OCI-LY1 (cell line): ENCODE measurements around the gene RANBP9.

Experiments used
- H2AFZ ChIP-seq: fragments of 200-600 bp; sonication (generic), shearing (Covaris generic); 2 replicates; pipeline ENCODE4 v1.6.0; 2014; ENCODE audit warnings: antibody characterized with exemption, mild to moderate bottlenecking, low read length
- H3F3A ChIP-seq: fragments of 200-600 bp; sonication (generic), shearing (Covaris generic); 2 replicates; pipeline ENCODE4 v1.6.0; 2014; ENCODE audit warnings: mild to moderate bottlenecking, antibody characterized with exemption, low read length, moderate library complexity; ENCODE audit not compliant: insufficient read depth
- H3K27ac ChIP-seq: fragments of 200-600 bp; sonication (generic); 2 replicates; pipeline ENCODE4 v1.5.1; 2014; ENCODE audit warnings: low read length, mixed run types, mild to moderate bottlenecking, low read depth; ENCODE audit not compliant: poor library complexity, severe bottlenecking
- H3K27me3 ChIP-seq: fragments of 200-600 bp; sonication (generic); 2 replicates; pipeline ENCODE4 v1.6.0; 2014; ENCODE audit warnings: antibody characterized with exemption, mild to moderate bottlenecking, low read length, moderate library complexity; ENCODE audit not compliant: insufficient read depth
- H3K36me3 ChIP-seq: fragments of 200-600 bp; sonication (generic); 2 replicates; pipeline ENCODE4 v1.6.1; 2014; ENCODE audit warnings: mild to moderate bottlenecking, antibody characterized with exemption, low read length, moderate library complexity, mixed read lengths; ENCODE audit not compliant: insufficient read depth
- H3K4me1 ChIP-seq: fragments of 200-600 bp; sonication (generic); 2 replicates; pipeline ENCODE4 v1.5.1; 2014; ENCODE audit warnings: mild to moderate bottlenecking, low read length, moderate library complexity; ENCODE audit not compliant: insufficient read depth, severe bottlenecking
- H3K4me2 ChIP-seq: fragments of 200-600 bp; sonication (generic), shearing (Covaris generic); 2 replicates; pipeline ENCODE4 v1.6.1; 2014; ENCODE audit warnings: low read length
- H3K4me3 ChIP-seq: fragments of 200-600 bp; sonication (generic); 2 replicates; pipeline ENCODE4 v1.5.1; 2014; ENCODE audit warnings: low read length, low read depth, mild to moderate bottlenecking, mixed read lengths; ENCODE audit not compliant: poor library complexity, severe bottlenecking
- H3K79me2 ChIP-seq: fragments of 200-600 bp; shearing (Covaris generic); 2 replicates; pipeline ENCODE4 v1.6.1; 2016; ENCODE audit warnings: mixed run types, low read length, mixed read lengths; ENCODE audit not compliant: insufficient read depth
- H3K9ac ChIP-seq: fragments of 200-600 bp; sonication (generic), shearing (Covaris generic); 2 replicates; pipeline ENCODE4 v1.6.1; 2014; ENCODE audit warnings: mild to moderate bottlenecking, low read length, mixed read lengths
- H3K9me2 ChIP-seq: fragments of 200-600 bp; sonication (generic), shearing (Covaris generic); 2 replicates; pipeline ENCODE4 v1.6.1; 2014; ENCODE audit warnings: low read depth, mild to moderate bottlenecking, low read length, mixed read lengths
- H3K9me3 ChIP-seq: fragments of 200-600 bp; shearing (Covaris generic); 2 replicates; pipeline ENCODE4 v1.6.1; 2014; ENCODE audit warnings: low read length, mixed read lengths
- H4K20me1 ChIP-seq: fragments of 200-600 bp; sonication (generic), shearing (Covaris generic); 2 replicates; pipeline ENCODE4 v1.6.0; 2016; ENCODE audit warnings: mild to moderate bottlenecking, low read length; ENCODE audit not compliant: insufficient read depth
- CTCF ChIP-seq: fragments of 200-600 bp; sonication (generic), shearing (Covaris generic); IDR thresholded peaks from 2 replicates; pipeline ENCODE4 v1.5.1; 2017; ENCODE audit warnings: mild to moderate bottlenecking, antibody characterized with exemption, low read length, moderate library complexity, mixed read lengths
- EZH2 ChIP-seq: fragments of 200-600 bp; sonication (generic), shearing (Covaris generic); IDR thresholded peaks from 2 replicates; pipeline ENCODE4 v1.8.0; 2017; ENCODE audit warnings: borderline replicate concordance, mixed run types, mild to moderate bottlenecking, antibody characterized with exemption, low read length, moderate library complexity, mixed read lengths

RANBP9 gene

GRCh38 chr6:13673368-13673767, 38.3 kb downstream of the RANBP9 start:
- no peak overlapping the region for H3K4me2 ChIP-seq

GRCh38 chr6:13672904-13673303, 38.7 kb downstream of the RANBP9 start:
- H3K9me3 ChIP-seq = peaks cover 21% of the 10 kb centered on the region
- H3K9me2 ChIP-seq = no peaks in the 10 kb centered on the region
- no peaks in the 10 kb centered on the region for H3K27me3 ChIP-seq
- peaks cover 95% of the 10 kb centered on the region for H3K79me2 ChIP-seq
- no peak overlapping the region for H3K4me2 ChIP-seq
- H3K4me1 ChIP-seq = no peaks in the 10 kb centered on the region
- H3K27ac ChIP-seq = no peak overlapping the region
- H3F3A ChIP-seq = no peaks in the 10 kb centered on the region
- TF ChIP-seq CTCF = no peak
- no peak for TF ChIP-seq EZH2
- no peak overlapping the region for H3K4me3 ChIP-seq
- no peaks in the 10 kb centered on the region for H4K20me1 ChIP-seq
- no peak overlapping the region for H2AFZ ChIP-seq
- no peak overlapping the region for H3K9ac ChIP-seq
- peaks cover 25% of the 10 kb centered on the region for H3K36me3 ChIP-seq

More at GRCh38 chr6:13673368-13673767, 38.3 kb downstream of the RANBP9 start:
- H3K36me3 ChIP-seq = peaks cover 26% of the 10 kb centered on the region
- no peaks in the 10 kb centered on the region for H3K4me1 ChIP-seq
- no peaks in the 10 kb centered on the region for H3K9me2 ChIP-seq
- no peaks in the 10 kb centered on the region for H3F3A ChIP-seq
- no peak overlapping the region for H3K9ac ChIP-seq
- H3K9me3 ChIP-seq = peaks cover 21% of the 10 kb centered on the region
- peaks cover 95% of the 10 kb centered on the region for H3K79me2 ChIP-seq
- TF ChIP-seq CTCF (no peak), EZH2 (no peak)
- H3K27ac ChIP-seq = no peak overlapping the region
- H3K27me3 ChIP-seq = no peaks in the 10 kb centered on the region
- H2AFZ ChIP-seq = no peak overlapping the region
- H4K20me1 ChIP-seq = no peaks in the 10 kb centered on the region
- no peak overlapping the region for H3K4me3 ChIP-seq

- no peak overlapping the region for H3K9ac ChIP-seq
- peaks cover 96% of the 10 kb centered on the region for H3K79me2 ChIP-seq
- H3K4me2 ChIP-seq = no peak overlapping the region
- H4K20me1 ChIP-seq = no peaks in the 10 kb centered on the region
- H2AFZ ChIP-seq = no peak overlapping the region
- peaks cover 21% of the 10 kb centered on the region for H3K9me3 ChIP-seq
- H3F3A ChIP-seq = no peaks in the 10 kb centered on the region
- TF ChIP-seq EZH2 (no peak), CTCF (no peak)
- no peak overlapping the region for H3K4me3 ChIP-seq
- no peak overlapping the region for H3K27ac ChIP-seq
- H3K27me3 ChIP-seq = no peaks in the 10 kb centered on the region
- no peaks in the 10 kb centered on the region for H3K4me1 ChIP-seq
- H3K9me2 ChIP-seq = no peaks in the 10 kb centered on the region
- peaks cover 16% of the 10 kb centered on the region for H3K36me3 ChIP-seq
These were observed 40.0 kb downstream of the RANBP9 start for GRCh38 chr6:13671548-13672127.
